EL (cell line): ENCODE data around the gene CORT.
"Not testable (repeated sequence)": the region's sequence is repeated elsewhere in the genome, so short reads cannot be mapped to it uniquely, and the experiment has no call there.

Experiments used
- DNase-seq: peaks from one replicate; pipeline ENCODE4 v3.0.0-alpha.2; 2016

CORT gene, protein sequence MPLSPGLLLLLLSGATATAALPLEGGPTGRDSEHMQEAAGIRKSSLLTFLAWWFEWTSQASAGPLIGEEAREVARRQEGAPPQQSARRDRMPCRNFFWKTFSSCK

DNA sequence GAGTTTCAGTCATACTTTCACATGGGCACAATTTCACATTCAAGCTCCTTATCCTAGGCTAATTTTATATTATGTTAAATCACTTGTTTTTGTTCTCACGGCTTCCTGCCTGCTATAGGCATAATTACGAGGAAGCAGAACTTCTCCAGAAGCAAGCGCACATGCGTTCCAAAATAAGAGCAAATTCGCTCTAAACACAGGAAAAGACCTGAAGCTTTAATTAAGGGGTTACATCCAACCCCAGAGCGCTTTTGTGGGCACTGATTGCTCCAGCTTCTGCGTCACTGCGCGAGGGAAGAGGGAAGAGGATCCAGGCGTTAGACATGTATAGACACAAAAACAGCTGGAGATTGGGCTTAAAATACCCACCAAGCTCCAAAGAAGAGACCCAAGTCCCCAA lies at the start of gene CORT:
Gene CORT (plus strand): TSS at position 281 of the 400 bp plus-strand sequence. CDS start 193 bp downstream, outside the sequence.
- DNase-seq: no peak

DNA sequence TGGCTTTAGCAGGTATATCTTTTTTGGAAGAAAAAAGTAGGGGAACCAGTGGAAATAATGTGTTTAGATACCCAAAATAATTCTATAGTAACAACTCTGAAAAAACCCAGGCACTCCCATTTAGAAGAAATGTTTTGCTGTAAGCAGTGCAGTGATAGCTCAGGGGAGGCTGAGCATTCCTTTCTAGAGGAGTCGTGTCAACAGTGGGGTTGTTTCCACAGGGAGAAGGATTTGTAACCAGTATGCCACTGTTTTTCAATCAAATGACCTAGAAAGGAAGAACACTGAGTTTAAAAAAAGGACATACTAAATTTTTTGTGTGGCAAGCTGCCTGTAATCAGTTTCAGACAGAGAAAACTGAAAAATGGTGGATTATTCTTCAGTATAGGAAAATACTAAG lies 48.5 kb upstream of the CORT start:
- peak; percentile 46 for DNase-seq

- DNase-seq: peak; percentile 73
Measured at GRCh38 chr1:10402729-10403274, 47.0 kb upstream of the CORT start.

DNA sequence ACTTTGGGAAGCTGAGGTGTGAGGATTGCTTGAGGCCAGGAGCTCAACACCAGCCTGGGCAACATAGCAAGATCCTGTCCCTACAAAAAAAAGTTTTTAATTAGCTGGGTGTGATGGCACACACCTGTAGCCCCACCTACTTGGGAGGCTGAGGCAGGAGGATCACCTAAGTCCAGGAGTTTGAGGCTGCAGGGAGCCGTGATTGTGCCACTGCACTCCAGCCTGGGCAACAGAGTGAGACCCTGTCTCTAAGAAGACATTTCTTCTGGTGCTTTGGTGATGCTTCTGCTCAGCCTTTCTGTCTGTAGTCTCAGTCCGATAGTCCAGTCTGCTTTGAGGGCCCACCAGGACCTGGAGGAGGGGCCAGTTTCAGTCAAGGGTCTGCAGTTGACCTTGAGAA lies 42.6 kb upstream of the CORT start:
- no peak for DNase-seq

- peak; percentile 46 for DNase-seq
Measured at GRCh38 chr1:10415211-10415930, 34.5 kb upstream of the CORT start.

- not testable (repeated sequence) for DNase-seq
Measured at GRCh38 chr1:10415967-10416366, 33.9 kb upstream of the CORT start.

GRCh38 chr1:10418741-10419140 lies 31.1 kb upstream of the CORT start:
- DNase-seq: not testable (repeated sequence)

GRCh38 chr1:10419351-10419750 lies 30.5 kb upstream of the CORT start:
- no peak for DNase-seq

- DNase-seq: no peak
Measured at GRCh38 chr1:10421637-10422036, 28.2 kb upstream of the CORT start.

DNA sequence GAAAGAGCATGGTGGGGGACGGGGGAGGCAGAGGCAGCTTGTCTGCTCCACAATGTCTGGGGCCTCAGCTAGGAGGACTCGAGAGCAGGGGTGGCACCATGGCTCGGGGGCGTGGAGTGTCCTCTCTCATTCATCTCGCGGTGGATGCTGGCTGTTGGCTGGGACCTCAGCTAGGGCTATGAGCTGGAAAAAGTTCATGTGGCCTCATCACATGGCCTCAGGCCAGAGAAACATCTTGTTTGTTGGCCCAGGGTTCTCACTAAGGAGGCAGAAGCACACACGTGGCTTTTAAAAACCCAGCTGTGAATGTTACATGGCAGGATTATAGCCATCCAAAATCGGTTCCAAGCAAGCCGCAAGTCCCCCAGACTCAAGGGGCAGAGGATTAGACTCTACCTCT lies 25.8 kb upstream of the CORT start:
- peak; percentile 51 for DNase-seq

- no peak for DNase-seq
Measured at GRCh38 chr1:10424651-10425050, 25.2 kb upstream of the CORT start.

DNA sequence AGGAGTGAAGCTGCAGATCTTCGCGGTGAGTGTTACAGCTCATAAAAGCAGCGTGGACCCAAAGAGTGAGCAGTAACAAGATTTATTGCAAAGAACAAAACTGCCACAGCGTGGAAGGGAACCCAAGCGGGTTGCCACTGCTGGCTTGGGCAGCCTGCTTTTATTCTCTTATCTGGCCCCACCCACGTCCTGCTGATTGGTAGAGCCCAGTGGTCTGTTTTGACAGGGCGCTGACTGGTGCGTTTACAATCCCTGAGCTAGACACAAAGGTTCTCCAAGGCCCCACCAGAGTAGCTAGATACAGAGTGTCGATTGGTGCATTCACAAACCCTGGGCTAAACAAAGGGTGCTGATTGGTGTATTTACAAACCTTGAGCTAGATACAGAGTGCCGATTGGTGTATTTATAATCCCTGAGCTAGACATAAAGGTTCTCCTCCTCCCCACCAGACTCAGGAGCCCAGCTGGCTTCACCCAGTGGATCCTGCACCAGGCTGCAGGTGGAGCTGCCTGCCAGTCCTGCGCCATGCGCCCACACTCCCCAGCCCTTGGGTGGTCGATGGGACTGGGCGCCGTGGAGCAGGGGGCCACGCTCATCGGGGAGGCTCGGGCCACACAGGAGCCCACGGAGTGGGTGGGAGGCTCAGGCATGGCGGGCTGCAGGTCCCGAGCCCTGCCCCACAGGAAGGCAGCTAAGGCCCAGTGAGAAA lies 23.9 kb upstream of the CORT start:
- not testable (repeated sequence) for DNase-seq

GRCh38 chr1:10426535-10426848 lies 23.3 kb upstream of the CORT start:
- not testable (repeated sequence) for DNase-seq

GRCh38 chr1:10428984-10429383 lies 20.8 kb upstream of the CORT start:
- DNase-seq: no peak

DNA sequence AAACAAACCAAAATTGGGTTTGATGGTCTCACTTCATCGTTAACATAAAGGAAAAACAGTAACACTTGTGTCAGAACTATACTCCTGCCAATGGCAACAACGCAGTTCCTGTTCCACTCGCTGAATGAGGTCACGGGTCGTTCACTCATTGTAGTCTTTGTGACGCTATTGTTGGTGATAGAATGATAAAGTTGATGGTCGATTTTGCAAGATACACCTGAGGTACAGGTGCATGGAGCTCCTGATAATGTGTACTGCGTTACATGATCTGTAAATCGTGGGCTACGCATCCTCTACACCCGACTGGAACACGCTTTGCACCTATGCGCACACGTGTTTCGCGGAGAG lies 20.0 kb upstream of the CORT start:
- peak; percentile 15 for DNase-seq

DNA sequence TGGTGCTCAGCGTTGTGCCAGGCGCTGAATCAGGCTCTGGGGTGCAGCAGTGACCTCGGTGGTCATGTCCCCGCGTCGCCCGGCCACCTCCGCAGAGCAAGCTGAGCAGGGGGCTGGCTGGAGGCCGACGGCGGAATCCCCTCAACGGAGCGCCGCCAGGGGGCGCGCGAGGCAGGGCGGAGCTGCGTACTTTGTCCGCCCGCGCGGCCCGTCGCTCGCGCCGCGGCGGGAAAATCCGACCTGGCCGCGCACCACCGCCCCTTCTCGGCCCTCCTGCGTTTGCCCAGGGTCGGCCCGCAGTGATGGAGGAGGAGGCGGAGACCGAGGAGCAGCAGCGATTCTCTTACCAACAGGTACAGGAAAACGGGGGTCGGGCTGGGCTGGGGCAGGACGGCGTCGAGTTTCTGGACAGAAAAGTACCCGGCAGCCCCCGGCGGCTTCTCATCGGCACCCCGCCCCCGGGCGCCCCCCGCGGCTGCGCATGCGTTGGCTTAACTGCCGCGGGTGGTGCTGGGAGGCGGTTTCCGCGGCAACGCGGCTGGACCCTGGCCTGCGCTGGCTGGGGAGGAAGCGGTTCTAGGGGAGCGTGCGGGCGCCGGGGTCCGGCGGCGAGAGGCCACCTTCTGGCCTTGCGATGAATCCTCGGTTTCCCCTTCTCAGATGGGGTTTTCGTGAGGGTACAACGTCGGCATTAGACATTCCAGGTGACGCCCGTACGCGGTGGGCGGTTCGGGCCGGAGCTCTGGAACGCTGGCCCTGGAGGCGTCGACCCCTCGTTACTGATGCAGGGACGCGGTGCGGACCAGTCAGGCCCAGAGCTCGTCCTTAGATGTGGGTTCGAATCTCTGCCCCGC lies 19.4 kb upstream of the CORT start, which contains the start of gene CENPS:
Gene CENPS (plus strand): TSS at position 218 of the 854 bp plus-strand sequence. CDS start 85 bp downstream, at position 303.
- DNase-seq: peak; percentile 90

DNA sequence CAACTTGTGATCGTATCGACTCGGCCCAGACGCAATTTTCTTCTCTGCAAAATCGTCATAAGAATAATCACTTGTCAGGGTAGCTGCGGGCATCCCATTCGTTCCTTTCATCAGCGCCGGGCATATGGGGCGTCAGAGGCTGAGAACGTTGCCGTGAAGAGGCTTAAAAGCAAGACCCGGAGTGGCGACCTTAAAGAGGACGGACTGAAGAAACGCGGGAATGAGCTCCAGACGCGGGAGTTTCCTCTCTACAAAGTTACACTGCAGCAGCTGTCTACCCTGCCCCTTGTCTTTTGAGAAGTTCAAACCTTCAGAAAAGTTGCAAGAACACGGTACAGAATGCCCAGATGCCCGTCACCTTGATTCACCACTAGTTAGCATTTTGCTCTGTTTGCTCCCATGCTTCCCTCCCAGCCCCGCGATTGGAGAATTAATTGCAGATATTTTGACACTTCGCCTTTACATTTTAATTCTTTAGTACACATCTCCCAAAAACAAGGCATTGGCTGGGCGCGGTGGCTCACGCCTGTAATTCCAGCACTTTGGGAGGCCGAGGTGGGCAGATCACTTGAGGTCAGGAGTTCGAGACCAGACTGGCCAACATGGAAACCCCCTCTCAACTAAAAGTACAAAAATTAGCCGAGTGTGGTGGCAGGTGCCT lies 18.6 kb upstream of the CORT start:
- peak; percentile 45 for DNase-seq

GRCh38 chr1:10432910-10433700 lies 16.7 kb upstream of the CORT start:
- DNase-seq: no peak

DNA sequence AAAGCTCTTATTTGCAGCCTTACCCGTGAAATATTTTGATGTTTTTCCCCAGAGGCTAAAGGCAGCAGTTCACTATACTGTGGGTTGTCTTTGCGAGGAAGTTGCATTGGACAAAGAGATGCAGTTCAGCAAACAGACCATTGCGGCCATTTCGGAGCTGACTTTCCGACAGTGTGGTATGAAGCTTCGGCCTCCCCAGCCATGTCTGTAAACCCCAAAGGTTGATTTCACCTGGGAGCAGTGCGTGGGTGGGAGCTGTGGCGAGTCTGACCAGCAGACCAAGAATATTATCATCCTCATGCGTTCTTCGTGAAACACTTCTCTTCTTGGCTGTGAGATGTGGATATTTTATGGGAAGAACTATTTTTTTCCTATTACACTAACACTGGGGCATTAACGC lies 16.0 kb upstream of the CORT start:
- DNase-seq: no peak

- DNase-seq: no peak
Measured at GRCh38 chr1:10434590-10434989, 15.2 kb upstream of the CORT start.

DNA sequence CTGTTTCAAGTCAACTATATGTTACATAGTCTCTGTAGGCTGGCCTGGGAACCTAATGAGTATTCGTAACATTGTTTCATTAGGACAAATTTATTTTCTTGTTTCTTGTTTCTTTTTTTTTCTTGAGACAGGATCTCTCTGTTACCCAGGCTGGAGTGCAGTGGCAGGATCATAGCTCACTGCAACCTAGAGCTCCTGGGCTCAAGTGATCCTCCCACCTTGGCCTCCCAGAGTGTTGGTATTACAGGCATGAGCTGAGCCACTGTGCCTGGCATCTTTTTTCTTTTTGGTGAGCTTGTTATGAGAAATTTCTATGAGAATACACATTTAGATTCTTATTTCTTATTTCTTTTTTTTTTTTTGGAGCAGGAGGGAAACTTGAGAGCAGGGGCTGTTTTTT lies 12.8 kb upstream of the CORT start:
- DNase-seq: no peak
